K562 (cell line): ENCODE data around the gene PFN3. TPM values are rescaled to one million over a fixed set of nuclear protein-coding genes. Genes with fewer than 3 reads are reported as not detected.

Experiments
- HDAC6 ChIP-seq: IDR thresholded peaks from 2 replicates; pipeline ENCODE4 v1.6.1; 2012; ENCODE audit warnings: low read depth, mild to moderate bottlenecking, control low read depth, inconsistent platforms, low read length, moderate library complexity
- HNRNPUL1 ChIP-seq: fragments of 200-400 bp; formaldehyde crosslinking; IDR thresholded peaks from 2 replicates; pipeline ENCODE4 v1.6.1; 2017; ENCODE audit warnings: low read length
- MYC ChIP-seq, 2 experiments: fragments of 250-450 bp in 1 of 2; sonication (Bioruptor Pico) in 1 of 2; IDR thresholded peaks; 2 replicates each; pipeline versions ENCODE4 v1.5.1 to v1.6.1; 2012 to 2021; ENCODE audit warnings: low read depth in 2 of 2, borderline replicate concordance in 1 of 2, improper control_type of control experiment in 1 of 2, low read length in 1 of 2, mild to moderate bottlenecking in 1 of 2, moderate library complexity in 1 of 2
- NFXL1 ChIP-seq: fragments of 450-650 bp; formaldehyde crosslinking; IDR thresholded peaks from 2 replicates; pipeline ENCODE4 v1.4.0; 2021; ENCODE audit warnings: mild to moderate bottlenecking
- OTX1 ChIP-seq: fragments of 450-650 bp; formaldehyde crosslinking; IDR thresholded peaks from 2 replicates; pipeline ENCODE4 v1.4.0; 2022; ENCODE audit warnings: mild to moderate bottlenecking
- POLR2B ChIP-seq: fragments of 450-650 bp; IDR thresholded peaks from 2 replicates; pipeline ENCODE4 v1.6.1; 2018; ENCODE audit warnings: low read depth; ENCODE audit not compliant: partially characterized antibody
- RBM17 ChIP-seq: fragments of 200-400 bp; formaldehyde crosslinking; IDR thresholded peaks from 2 replicates; pipeline ENCODE4 v1.6.1; 2017; ENCODE audit warnings: low read depth, mild to moderate bottlenecking, low read length, borderline replicate concordance
- SIN3A ChIP-seq, 2 experiments: fragments of 150-350 bp in 1 of 2; IDR thresholded peaks; 2 replicates each; pipeline ENCODE4 v1.6.1; 2011 to 2016; ENCODE audit warnings: borderline replicate concordance in 2 of 2, low read depth in 2 of 2, low read length in 2 of 2, mild to moderate bottlenecking in 2 of 2, moderate library complexity in 2 of 2; ENCODE audit not compliant: control insufficient read depth in 1 of 2
- SNRNP70 ChIP-seq: fragments of 200-400 bp; formaldehyde crosslinking; optimal IDR thresholded peaks from 2 replicates; pipeline ENCODE3; 2017; ENCODE audit warnings: low read depth, low read length
- SP1 ChIP-seq: sonication (generic); formaldehyde crosslinking; IDR thresholded peaks from 2 replicates; pipeline ENCODE4 v1.8.1; 2022; ENCODE audit warnings: mild to moderate bottlenecking, missing genetic modification reagents
- ZNF263 ChIP-seq: sonication (generic); formaldehyde crosslinking; IDR thresholded peaks from 2 replicates; pipeline ENCODE4 v1.8.0; 2022; ENCODE audit warnings: mild to moderate bottlenecking, missing genetic modification reagents, borderline replicate concordance
- ZNF583 ChIP-seq: fragments of 250-450 bp; sonication (Bioruptor Pico); IDR thresholded peaks from 2 replicates; pipeline ENCODE4 v1.4.0; 2020
- polyA plus RNA-seq, 8 experiments: library from polyadenylated mRNA; depleted of rRNA in 4 of 8; stranded (reverse) in 5 of 8; unstranded in 3 of 8; fragments of >200 nt; fragmentation: Nextera tagmentation in 2 of 8; fragmentation: Illumina TruSeq in 1 of 8; extraction: Ambion mirVana in 2 of 8; extraction: Trizol in 1 of 8; gene quantifications; 2 replicates each; pipeline versions ENCODE4 v1.2.1 to v1.2.3, GENCODE V29; 2011 to 2014; ENCODE audit warnings: inconsistent platforms in 1 of 8, missing spikeins in 1 of 8
- total RNA-seq, 7 experiments: library from RNA; depleted of rRNA in 6 of 7; stranded (reverse); fragments of >200 nt in 6 of 7; fragmentation: Illumina TruSeq in 2 of 7; extraction: Trizol in 2 of 7; gene quantifications; 2 replicates each; pipeline versions ENCODE4 v1.2.1 to v1.2.3, GENCODE V29; 2011 to 2021; ENCODE audit warnings: low replicate concordance in 1 of 7
- TF ChIP-seq, protein P1 (sequence below): fragments of 200-600 bp; sonication (generic); IDR thresholded peaks from one replicate; pipeline ENCODE4 v1.6.1; 2012; ENCODE audit warnings: mild to moderate bottlenecking, low read depth, low read length, inconsistent platforms
- TF ChIP-seq, protein P2 (sequence below): fragments of 450-650 bp; conservative IDR thresholded peaks from 2 replicates; pipeline ENCODE4 v1.6.1; 2016; ENCODE audit warnings: missing genetic modification characterization, low read depth, mild to moderate bottlenecking, missing compliant biosample characterization, moderate library complexity

The PFN3 gene
- total and polyA plus RNA-seq, 9 of the 15 experiments (the other 6 are each of a cell fraction or from before 2014, with no cell fraction given) = not detected

DNA sequence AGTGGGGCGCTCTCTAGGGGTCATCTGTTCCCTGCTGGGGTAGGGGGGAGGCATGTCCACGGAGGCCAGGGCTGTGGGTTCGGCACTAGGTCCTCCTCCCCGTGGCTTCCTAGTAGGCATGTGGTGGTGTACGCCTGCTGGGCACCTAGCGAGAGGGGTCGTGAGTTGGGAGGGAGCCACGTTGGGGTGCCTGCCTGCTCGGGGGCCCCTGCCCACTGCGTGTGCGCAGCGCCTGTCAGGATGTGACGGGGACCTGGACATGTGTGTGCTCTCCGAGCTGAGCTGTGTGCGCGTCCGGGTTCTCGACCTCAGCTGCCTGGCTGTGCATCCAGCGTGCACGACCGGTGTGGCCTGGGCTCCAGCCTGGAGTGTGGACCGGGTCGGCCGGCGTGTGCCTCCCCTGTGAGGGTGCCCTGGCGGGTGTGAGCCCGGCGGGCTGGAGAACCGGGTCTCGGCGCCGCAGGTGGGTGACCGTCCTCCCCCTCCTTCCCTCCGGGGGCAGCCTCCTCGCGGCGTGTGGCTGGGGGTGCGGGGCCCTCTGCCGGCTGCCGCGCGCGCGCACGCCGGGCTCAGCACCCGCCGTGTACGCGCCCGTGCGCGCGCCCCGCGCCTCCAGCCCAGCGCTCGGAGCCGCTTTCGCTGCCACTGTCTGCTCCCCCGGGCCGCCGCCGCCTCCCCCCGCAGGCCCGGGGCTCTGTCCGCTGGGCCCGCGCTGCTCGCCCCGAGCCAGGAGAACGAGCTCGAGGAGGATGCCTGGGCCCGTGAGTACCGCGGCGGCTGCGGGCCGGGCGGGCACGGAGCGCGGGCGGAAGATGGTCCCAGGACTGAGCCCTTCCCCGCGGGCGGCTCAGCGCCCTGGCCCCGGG lies 46.0 kb upstream of the PFN3 start, which contains the start of gene PRR7 (continued):
- TF ChIP-seq, protein P1, sequence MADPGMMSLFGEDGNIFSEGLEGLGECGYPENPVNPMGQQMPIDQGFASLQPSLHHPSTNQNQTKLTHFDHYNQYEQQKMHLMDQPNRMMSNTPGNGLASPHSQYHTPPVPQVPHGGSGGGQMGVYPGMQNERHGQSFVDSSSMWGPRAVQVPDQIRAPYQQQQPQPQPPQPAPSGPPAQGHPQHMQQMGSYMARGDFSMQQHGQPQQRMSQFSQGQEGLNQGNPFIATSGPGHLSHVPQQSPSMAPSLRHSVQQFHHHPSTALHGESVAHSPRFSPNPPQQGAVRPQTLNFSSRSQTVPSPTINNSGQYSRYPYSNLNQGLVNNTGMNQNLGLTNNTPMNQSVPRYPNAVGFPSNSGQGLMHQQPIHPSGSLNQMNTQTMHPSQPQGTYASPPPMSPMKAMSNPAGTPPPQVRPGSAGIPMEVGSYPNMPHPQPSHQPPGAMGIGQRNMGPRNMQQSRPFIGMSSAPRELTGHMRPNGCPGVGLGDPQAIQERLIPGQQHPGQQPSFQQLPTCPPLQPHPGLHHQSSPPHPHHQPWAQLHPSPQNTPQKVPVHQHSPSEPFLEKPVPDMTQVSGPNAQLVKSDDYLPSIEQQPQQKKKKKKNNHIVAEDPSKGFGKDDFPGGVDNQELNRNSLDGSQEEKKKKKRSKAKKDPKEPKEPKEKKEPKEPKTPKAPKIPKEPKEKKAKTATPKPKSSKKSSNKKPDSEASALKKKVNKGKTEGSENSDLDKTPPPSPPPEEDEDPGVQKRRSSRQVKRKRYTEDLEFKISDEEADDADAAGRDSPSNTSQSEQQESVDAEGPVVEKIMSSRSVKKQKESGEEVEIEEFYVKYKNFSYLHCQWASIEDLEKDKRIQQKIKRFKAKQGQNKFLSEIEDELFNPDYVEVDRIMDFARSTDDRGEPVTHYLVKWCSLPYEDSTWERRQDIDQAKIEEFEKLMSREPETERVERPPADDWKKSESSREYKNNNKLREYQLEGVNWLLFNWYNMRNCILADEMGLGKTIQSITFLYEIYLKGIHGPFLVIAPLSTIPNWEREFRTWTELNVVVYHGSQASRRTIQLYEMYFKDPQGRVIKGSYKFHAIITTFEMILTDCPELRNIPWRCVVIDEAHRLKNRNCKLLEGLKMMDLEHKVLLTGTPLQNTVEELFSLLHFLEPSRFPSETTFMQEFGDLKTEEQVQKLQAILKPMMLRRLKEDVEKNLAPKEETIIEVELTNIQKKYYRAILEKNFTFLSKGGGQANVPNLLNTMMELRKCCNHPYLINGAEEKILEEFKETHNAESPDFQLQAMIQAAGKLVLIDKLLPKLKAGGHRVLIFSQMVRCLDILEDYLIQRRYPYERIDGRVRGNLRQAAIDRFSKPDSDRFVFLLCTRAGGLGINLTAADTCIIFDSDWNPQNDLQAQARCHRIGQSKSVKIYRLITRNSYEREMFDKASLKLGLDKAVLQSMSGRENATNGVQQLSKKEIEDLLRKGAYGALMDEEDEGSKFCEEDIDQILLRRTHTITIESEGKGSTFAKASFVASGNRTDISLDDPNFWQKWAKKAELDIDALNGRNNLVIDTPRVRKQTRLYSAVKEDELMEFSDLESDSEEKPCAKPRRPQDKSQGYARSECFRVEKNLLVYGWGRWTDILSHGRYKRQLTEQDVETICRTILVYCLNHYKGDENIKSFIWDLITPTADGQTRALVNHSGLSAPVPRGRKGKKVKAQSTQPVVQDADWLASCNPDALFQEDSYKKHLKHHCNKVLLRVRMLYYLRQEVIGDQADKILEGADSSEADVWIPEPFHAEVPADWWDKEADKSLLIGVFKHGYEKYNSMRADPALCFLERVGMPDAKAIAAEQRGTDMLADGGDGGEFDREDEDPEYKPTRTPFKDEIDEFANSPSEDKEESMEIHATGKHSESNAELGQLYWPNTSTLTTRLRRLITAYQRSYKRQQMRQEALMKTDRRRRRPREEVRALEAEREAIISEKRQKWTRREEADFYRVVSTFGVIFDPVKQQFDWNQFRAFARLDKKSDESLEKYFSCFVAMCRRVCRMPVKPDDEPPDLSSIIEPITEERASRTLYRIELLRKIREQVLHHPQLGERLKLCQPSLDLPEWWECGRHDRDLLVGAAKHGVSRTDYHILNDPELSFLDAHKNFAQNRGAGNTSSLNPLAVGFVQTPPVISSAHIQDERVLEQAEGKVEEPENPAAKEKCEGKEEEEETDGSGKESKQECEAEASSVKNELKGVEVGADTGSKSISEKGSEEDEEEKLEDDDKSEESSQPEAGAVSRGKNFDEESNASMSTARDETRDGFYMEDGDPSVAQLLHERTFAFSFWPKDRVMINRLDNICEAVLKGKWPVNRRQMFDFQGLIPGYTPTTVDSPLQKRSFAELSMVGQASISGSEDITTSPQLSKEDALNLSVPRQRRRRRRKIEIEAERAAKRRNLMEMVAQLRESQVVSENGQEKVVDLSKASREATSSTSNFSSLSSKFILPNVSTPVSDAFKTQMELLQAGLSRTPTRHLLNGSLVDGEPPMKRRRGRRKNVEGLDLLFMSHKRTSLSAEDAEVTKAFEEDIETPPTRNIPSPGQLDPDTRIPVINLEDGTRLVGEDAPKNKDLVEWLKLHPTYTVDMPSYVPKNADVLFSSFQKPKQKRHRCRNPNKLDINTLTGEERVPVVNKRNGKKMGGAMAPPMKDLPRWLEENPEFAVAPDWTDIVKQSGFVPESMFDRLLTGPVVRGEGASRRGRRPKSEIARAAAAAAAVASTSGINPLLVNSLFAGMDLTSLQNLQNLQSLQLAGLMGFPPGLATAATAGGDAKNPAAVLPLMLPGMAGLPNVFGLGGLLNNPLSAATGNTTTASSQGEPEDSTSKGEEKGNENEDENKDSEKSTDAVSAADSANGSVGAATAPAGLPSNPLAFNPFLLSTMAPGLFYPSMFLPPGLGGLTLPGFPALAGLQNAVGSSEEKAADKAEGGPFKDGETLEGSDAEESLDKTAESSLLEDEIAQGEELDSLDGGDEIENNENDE = no peak
- TF ChIP-seq ZNF583 (CRISPR knock-in tag) (peak; percentile 75; the same call in 1 of the 2 replicates), ZNF263 (CRISPR knock-in tag) (0 out of 2 replicates have a peak, but pooled peaks have one; percentile 39), MYC (IDR thresholded peaks at IDR 0.05; ENCODE audit: low read depth, low read length) (peak; percentile 49), MYC (CRISPR knock-in tag; IDR thresholded peaks at IDR 0.05; ENCODE audit: borderline replicate concordance, low read depth) (peak; percentile 87; the same call in 1 of the 2 replicates), OTX1 (CRISPR knock-in tag) (peak; percentile 74; the same call in 1 of the 2 replicates), SNRNP70 (peak; percentile 24), SP1 (CRISPR knock-in tag) (peak; percentile 77), POLR2B (peak; percentile 87), NFXL1 (CRISPR knock-in tag) (0 out of 2 replicates have a peak, but pooled peaks have one; percentile 16), RBM17 (no peak), SIN3A (IDR thresholded peaks at IDR 0.05; ENCODE audit: borderline replicate concordance in 2 of 2, control insufficient read depth in 1 of 2, low read depth in 2 of 2, low read length in 2 of 2) (peak in 1 of 2 experiments; percentile 68; a peak in 1 of 4 replicates), HNRNPUL1 (peak; percentile 72; the same call in 1 of the 2 replicates), HDAC6 (peak; percentile 48; the same call in 1 of the 2 replicates)
- TF ChIP-seq, protein P2, sequence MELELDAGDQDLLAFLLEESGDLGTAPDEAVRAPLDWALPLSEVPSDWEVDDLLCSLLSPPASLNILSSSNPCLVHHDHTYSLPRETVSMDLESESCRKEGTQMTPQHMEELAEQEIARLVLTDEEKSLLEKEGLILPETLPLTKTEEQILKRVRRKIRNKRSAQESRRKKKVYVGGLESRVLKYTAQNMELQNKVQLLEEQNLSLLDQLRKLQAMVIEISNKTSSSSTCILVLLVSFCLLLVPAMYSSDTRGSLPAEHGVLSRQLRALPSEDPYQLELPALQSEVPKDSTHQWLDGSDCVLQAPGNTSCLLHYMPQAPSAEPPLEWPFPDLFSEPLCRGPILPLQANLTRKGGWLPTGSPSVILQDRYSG (tag) = no peak
